Cardiac septum (tissue), 1 donor: ENCODE data around the gene STUB1. TPM values are rescaled to one million over a fixed set of nuclear protein-coding genes. Genes with fewer than 3 reads are reported as not detected.

ENCODE experiments used
- DNase-seq: peaks from one replicate; pipeline ENCODE4 v3.0.0-alpha.2; 2020; ENCODE audit warnings: low spot score
- intact Hi-C: fragments of 100-400 bp; cut with DNase I; formaldehyde crosslinking; loops from one replicate; pipeline ENCODE4 v1.14.0; 2022
- total RNA-seq: library from RNA; stranded (reverse); fragmentation: NEBNext Ultra II Directional; extraction: Animal tissue kit (Norgen Biotek cat#: 25700); gene quantifications from one replicate; pipeline ENCODE4 v1.2.1, GENCODE V29; 2021
- donor health status: DM: no; HTN: no; CAD: no.

The STUB1 gene
- total RNA-seq, 1 donor from 2014 or later, result 110 TPM

GRCh38 chr16:660459-661183 lies 19.6 kb upstream of the STUB1 start:
- peak; percentile 92 for DNase-seq
- intact Hi-C loops, result loop anchor here (2.0 to 5.0 kb wide), 2 partner anchors 20 to 73 kb away; partner anchors contain the start of gene MCRIP2

DNA sequence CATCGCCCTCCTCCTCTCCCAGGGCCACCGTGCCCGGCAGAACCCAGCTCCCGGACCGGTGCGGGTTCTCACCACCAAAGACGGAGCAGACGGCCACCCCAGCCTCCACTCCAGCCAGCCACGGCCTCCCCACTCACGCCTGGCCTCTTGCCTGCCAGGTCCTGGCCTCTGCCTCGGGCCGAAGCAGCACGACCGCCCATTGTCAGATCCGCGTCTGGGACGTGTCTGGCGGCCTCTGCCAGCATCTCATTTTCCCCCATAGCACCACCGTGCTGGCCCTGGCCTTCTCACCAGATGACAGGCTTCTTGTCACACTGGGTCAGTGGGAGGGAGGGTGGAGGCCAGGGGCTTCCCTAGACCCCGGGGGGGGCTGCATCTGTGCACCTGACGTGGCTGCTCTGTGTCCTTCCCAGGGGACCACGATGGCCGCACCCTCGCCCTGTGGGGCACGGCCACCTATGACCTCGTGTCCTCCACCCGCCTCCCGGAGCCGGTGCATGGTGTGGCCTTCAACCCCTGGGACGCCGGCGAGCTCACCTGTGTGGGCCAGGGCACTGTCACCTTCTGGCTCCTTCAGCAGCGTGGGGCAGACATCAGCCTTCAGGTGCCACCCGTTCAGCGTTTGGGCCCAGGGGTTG lies 18.9 kb upstream of the STUB1 start:
- intact Hi-C loops, result loop anchor here (2.0 to 5.0 kb wide), 2 partner anchors 21 to 74 kb away; partner anchors contain the start of gene MCRIP2
- no peak for DNase-seq

- DNase-seq, result no peak
Observed at GRCh38 chr16:662095-662494, 18.1 kb upstream of the STUB1 start.

GRCh38 chr16:662597-662996 lies 17.6 kb upstream of the STUB1 start:
- DNase-seq, result no peak
- intact Hi-C loops, result loop anchor here (5.0 kb wide), 1 partner anchor 75 kb away; no protein-coding TSS in a partner anchor

More at GRCh38 chr16:662095-662494, 18.1 kb upstream of the STUB1 start:
- intact Hi-C loops, result loop anchor here (5.0 kb wide), 1 partner anchor 75 kb away; no protein-coding TSS in a partner anchor

DNA sequence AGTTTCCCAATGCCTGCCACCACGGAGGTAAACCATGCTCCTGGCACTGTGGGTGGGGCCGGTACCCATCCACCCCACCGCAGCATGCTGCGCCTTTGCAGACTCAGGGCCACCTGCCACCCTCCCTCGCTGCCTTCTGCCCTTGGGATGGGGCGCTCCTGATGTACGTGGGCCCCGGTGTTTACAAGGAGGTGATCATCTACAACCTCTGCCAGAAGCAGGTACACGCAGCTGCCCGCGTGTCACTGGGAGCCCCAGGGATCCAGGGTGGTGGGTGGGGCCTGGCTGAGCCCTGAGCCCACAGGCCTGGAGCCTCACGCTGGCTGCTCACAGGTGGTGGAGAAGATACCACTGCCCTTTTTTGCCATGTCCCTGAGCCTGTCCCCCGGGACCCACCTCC lies 13.6 kb upstream of the STUB1 start:
- no peak for DNase-seq
- intact Hi-C loops, result no loop called here

GRCh38 chr16:667113-667779 lies 13.0 kb upstream of the STUB1 start:
- intact Hi-C loops, result no loop called here
- no peak for DNase-seq

GRCh38 chr16:667780-668518 lies 12.3 kb upstream of the STUB1 start, which contains the start of gene RHOT2:
RHOT2 (plus strand) TSS chr16:668132; CDS start chr16:668200, 68 bp downstream.
- DNase-seq, result peak; percentile 96
- intact Hi-C loops, result no loop called here

- intact Hi-C loops, result no loop called here
Observed at GRCh38 chr16:668519-669171, 11.6 kb upstream of the STUB1 start.

GRCh38 chr16:669666-670065 lies 10.5 kb upstream of the STUB1 start:
- DNase-seq, result no peak
- intact Hi-C loops, result no loop called here

More at GRCh38 chr16:668519-669171, 11.6 kb upstream of the STUB1 start:
- DNase-seq, result no peak

DNA sequence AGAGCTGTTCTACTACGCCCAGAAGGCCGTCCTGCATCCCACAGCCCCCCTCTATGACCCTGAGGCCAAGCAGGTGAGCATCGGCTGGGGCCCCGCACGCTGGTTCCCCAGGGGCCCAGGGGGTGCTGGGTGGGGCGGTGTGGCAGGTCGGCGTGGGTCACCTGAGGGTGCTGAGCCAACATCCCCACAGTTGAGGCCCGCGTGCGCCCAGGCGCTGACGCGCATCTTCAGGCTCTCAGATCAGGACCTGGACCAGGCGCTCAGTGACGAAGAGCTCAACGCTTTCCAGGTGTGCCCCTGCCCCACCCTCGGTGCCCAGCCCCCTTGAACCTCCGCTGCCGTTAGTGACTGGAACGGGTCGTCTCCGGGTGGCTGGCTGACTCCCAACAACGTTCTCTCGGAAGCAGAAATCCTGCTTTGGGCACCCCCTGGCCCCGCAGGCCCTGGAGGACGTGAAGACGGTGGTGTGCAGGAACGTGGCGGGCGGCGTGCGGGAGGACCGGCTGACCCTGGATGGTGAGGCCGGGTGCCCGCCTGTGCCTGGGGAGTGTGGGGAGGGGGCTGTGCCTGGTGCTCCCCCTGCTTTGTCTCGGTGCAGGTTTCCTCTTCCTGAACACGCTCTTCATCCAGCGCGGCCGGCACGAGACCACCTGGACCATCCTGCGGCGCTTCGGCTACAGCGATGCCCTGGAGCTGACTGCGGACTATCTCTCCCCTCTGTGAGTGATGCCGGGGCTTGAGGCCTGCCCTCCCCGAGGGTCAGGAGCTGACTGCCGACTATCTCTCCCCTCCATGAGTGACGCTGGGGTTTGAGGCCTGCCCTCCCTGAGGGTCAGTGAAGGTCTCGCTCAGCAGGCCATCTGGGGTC lies 9.5 kb upstream of the STUB1 start:
- no peak for DNase-seq
- intact Hi-C loops, result no loop called here

DNA sequence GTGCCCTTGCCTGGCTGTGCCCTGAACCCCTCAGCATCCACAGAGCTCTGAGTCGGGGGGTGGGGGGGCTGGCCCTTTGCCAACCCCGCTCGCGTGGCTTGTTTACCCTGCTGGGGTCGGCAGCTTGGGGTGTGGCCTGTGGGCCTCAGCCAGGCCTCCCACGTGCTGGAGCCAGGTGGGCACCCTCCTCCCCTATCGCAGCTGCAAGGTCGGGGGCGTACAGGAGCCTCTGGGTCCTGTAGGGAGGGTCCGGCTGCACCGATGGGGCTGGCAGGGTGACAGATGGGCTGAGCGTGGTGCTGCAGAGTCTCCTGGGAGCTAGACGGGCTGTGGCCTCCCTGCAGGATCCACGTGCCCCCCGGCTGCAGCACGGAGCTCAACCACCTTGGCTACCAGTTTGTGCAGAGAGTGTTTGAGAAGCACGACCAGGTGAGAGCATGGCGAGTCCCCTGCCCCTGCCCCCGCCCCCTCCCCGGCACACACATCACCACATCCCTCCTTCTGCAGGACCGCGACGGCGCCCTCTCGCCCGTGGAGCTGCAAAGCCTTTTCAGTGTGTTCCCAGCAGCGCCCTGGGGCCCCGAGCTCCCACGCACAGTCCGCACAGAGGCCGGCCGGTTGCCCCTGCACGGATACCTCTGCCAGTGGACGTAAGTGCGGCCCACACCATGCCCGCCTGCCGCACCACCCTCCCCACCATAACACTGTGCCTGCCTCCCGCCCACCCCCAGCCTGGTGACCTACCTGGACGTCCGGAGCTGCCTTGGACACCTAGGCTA lies 8.7 kb upstream of the STUB1 start:
- intact Hi-C loops, result no loop called here
- no peak for DNase-seq

GRCh38 chr16:672371-672770 lies 7.8 kb upstream of the STUB1 start:
- intact Hi-C loops, result no loop called here
- DNase-seq, result no peak

DNA sequence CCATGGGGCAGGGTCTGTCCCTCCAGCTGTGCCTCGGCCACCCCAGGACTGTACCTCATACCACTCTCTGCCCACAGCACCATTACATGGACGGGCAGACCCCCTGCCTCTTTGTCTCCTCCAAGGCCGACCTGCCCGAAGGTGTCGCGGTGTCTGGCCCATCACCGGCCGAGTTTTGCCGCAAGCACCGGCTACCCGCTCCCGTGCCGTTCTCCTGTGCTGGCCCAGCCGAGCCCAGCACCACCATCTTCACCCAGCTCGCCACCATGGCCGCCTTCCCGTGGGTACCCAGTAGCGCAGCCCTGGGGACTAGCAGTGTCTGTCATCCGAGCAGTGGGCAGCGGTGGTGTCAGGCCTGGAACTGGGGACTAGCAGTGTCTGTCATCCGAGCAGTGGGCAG lies 7.4 kb upstream of the STUB1 start:
- intact Hi-C loops, result no loop called here
- DNase-seq, result no peak

- intact Hi-C loops, result no loop called here
Observed at GRCh38 chr16:673399-673991, 6.7 kb upstream of the STUB1 start.

GRCh38 chr16:674214-674881 lies 5.9 kb upstream of the STUB1 start:
- intact Hi-C loops, result no loop called here
- DNase-seq, result no peak

More at GRCh38 chr16:673399-673991, 6.7 kb upstream of the STUB1 start:
- DNase-seq, result no peak
